Prostate gland (tissue), 2 donors: ENCODE data around the gene C10orf143.

Experiments used
- CTCF ChIP-seq, 4 experiments: fragments of 200-600 bp in 2 of 4; fragments of 450-650 bp in 2 of 4; sonication (generic) in 2 of 4; IDR thresholded peaks; 1 replicate in 3 of 4; 2 replicates in 1 of 4; pipeline ENCODE4 v1.5.1; 2016 to 2019; ENCODE audit warnings: antibody characterized with exemption in 4 of 4, mild to moderate bottlenecking in 2 of 4, moderate library complexity in 2 of 4
- POLR2A ChIP-seq: fragments of 450-650 bp; IDR thresholded peaks from one replicate; pipeline ENCODE4 v1.6.1; 2016; ENCODE audit warnings: antibody characterized with exemption, mild to moderate bottlenecking

DNA sequence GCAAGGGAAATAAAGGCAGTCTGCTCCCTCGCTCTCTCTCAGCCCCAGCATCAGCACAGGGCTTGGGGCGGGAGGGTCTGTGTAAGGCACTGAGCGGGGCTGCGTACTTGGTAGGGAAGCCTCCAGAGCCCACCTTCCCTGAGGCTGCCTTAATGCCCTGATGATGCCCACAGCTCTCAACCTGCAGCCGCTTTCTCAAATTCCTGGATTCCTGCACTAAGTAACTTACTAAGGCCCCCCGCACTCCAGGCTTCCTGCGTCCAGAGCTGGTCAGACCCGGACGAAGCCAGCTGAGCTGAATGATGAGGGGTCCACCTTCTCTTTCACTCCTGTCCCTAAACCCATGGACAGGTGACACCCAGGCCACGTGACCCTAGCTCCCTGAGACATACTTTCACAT lies 63.3 kb downstream of the C10orf143 start:
- TF ChIP-seq POLR2A (no peak), CTCF (IDR thresholded peaks at IDR 0.05) (no peak)
